AML-193 (cell line): ENCODE results near the gene CEP57L1.
A peak's percentile ranks its signal among the peaks of the same experiment; 100 is the strongest.
"Not testable (repeated sequence)": the region's sequence is repeated elsewhere in the genome, so short reads cannot be mapped to it uniquely, and the experiment has no call there.

Source experiments
- DNase-seq, 2 experiments: peaks; one replicate each; lab custom pipeline; 2025; lab: John Stamatoyannopoulos, UW

Gene CEP57L1

GRCh38 chr6:109105681-109106080, 10.4 kb downstream of the CEP57L1 start:
- DNase-seq, result no peak

- DNase-seq, result not testable (repeated sequence)
These were observed 14.4 kb downstream of the CEP57L1 start for GRCh38 chr6:109109663-109110062.

GRCh38 chr6:109112663-109113062, 17.4 kb downstream of the CEP57L1 start:
- DNase-seq, result not testable (repeated sequence)

- DNase-seq, result peak; percentile 71 to 81
These were observed 22.2 kb downstream of the CEP57L1 start for GRCh38 chr6:109117346-109118035.

GRCh38 chr6:109118337-109118736, 23.0 kb downstream of the CEP57L1 start:
- DNase-seq, result no peak

GRCh38 chr6:109118871-109119354, 23.6 kb downstream of the CEP57L1 start:
- no peak for DNase-seq

GRCh38 chr6:109121411-109121810, 26.1 kb downstream of the CEP57L1 start:
- DNase-seq, result no peak

GRCh38 chr6:109124219-109124618, 28.9 kb downstream of the CEP57L1 start:
- no peak for DNase-seq

- no peak for DNase-seq
These were observed 30.2 kb downstream of the CEP57L1 start for GRCh38 chr6:109125504-109125903.

- no peak for DNase-seq
These were observed 34.8 kb downstream of the CEP57L1 start for GRCh38 chr6:109130065-109130464.

- not testable (repeated sequence) for DNase-seq
These were observed 40.3 kb downstream of the CEP57L1 start for GRCh38 chr6:109135600-109135999.

- not testable (repeated sequence) for DNase-seq
These were observed 40.7 kb downstream of the CEP57L1 start for GRCh38 chr6:109136039-109136438.

- not testable (repeated sequence) for DNase-seq
These were observed 41.2 kb downstream of the CEP57L1 start for GRCh38 chr6:109136530-109136929.

- DNase-seq, result no peak
These were observed 43.8 kb downstream of the CEP57L1 start for GRCh38 chr6:109139109-109139508.

GRCh38 chr6:109142067-109142466, 46.8 kb downstream of the CEP57L1 start:
- DNase-seq, result not testable (repeated sequence)

GRCh38 chr6:109143191-109143590, 47.9 kb downstream of the CEP57L1 start:
- DNase-seq, result no peak

GRCh38 chr6:109148251-109148650, 52.9 kb downstream of the CEP57L1 start:
- DNase-seq, result not testable (repeated sequence)

GRCh38 chr6:109148716-109149115, 53.4 kb downstream of the CEP57L1 start:
- not testable (repeated sequence) for DNase-seq

GRCh38 chr6:109153752-109154151, 58.4 kb downstream of the CEP57L1 start:
- DNase-seq, result no peak

- no peak for DNase-seq
These were observed 69.0 kb downstream of the CEP57L1 start for GRCh38 chr6:109164331-109164730.

- no peak for DNase-seq
These were observed 70.2 kb downstream of the CEP57L1 start for GRCh38 chr6:109165392-109165974.

- no peak for DNase-seq
These were observed 71.4 kb downstream of the CEP57L1 start for GRCh38 chr6:109166673-109167072.

- DNase-seq, result no peak
These were observed 72.3 kb downstream of the CEP57L1 start for GRCh38 chr6:109167562-109167961.

GRCh38 chr6:109170333-109170732, 75.0 kb downstream of the CEP57L1 start:
- DNase-seq, result no peak
